Subcutaneous adipose tissue (tissue), 4 donors: ENCODE data around the gene CYP46A1. TPM values are rescaled to one million over a fixed set of nuclear protein-coding genes. Genes with fewer than 3 reads are reported as not detected.

Experiments used
- CTCF ChIP-seq: fragments of 450-650 bp; IDR thresholded peaks from one replicate; pipeline ENCODE4 v1.5.1; 2016; ENCODE audit warnings: low read depth, mild to moderate bottlenecking, control low read depth, antibody characterized with exemption, moderate library complexity
- total RNA-seq, 4 donors: library from RNA; depleted of rRNA; stranded (reverse); fragments of >200 nt; gene quantifications; one replicate each; pipeline ENCODE4 v1.1.0, GENCODE V29; 2016

CYP46A1 gene
- total RNA-seq, 4 donors from 2014 or later: 0.82 to 2.1 (median 1.1) TPM

GRCh38 chr14:99701260-99701659 lies 17.2 kb downstream of the CYP46A1 start:
- TF ChIP-seq CTCF: no peak

- TF ChIP-seq CTCF: no peak
Observed at GRCh38 chr14:99702115-99702514, 18.0 kb downstream of the CYP46A1 start.

- TF ChIP-seq CTCF: no peak
Observed at GRCh38 chr14:99703381-99703780, 19.3 kb downstream of the CYP46A1 start.

- TF ChIP-seq CTCF: no peak
Observed at GRCh38 chr14:99704037-99704436, 19.9 kb downstream of the CYP46A1 start.

GRCh38 chr14:99706107-99706900 lies 22.2 kb downstream of the CYP46A1 start:
- no peak for TF ChIP-seq CTCF

GRCh38 chr14:99707420-99707819 lies 23.3 kb downstream of the CYP46A1 start:
- no peak for TF ChIP-seq CTCF

- no peak for TF ChIP-seq CTCF
Observed at GRCh38 chr14:99707921-99708320, 23.8 kb downstream of the CYP46A1 start.
